HCT116 (cell line): ENCODE measurements around the gene HNF4A. TPM values are rescaled to one million over a fixed set of nuclear protein-coding genes. Genes with fewer than 3 reads are reported as not detected.

ENCODE experiments used
- ATAC-seq: fragments of 200-7000 bp; cut with Tn5 transposase; 2 replicates; pipeline ENCODE4 v1.9.1; 2020; ENCODE audit warnings: mild to moderate bottlenecking, moderate library complexity
- BruUV-seq: library from RNA; stranded (reverse); fragments of 400-500 nt; replicated peaks from 2 replicates; lab custom pipeline; 2021; lab: Mats Ljungman, UMichigan
- CTCF ChIA-PET: fragments of 300-600 bp; sonication (Branson Sonifier 250); formaldehyde crosslinking; loops from one replicate; lab custom pipeline; 2021; ENCODE audit warnings: antibody characterized with exemption; lab: Charles Lee
- POLR2A ChIA-PET: fragments of 300-600, 350-600 bp; sonication (Branson Sonifier 250); formaldehyde crosslinking; loops from one replicate; lab custom pipeline; 2021; ENCODE audit warnings: antibody characterized with exemption; lab: Charles Lee
- RAD21 ChIA-PET, 2 experiments: fragments of 300-600 bp; sonication (Branson Sonifier 250); formaldehyde crosslinking; loops; one replicate each; lab custom pipeline; 2023; ENCODE audit warnings: low total read pairs in 2 of 2; ENCODE audit not compliant: uncharacterized antibody in 2 of 2, unreplicated experiment in 2 of 2, low non-redundant PET in 1 of 2; lab: Charles Lee
- DNase-seq: peaks from one replicate; pipeline ENCODE4 v3.0.0-alpha.2; 2010; ENCODE audit warnings: low read depth, low spot score
- H2AFZ ChIP-seq: fragments of 200-600 bp; shearing (Covaris generic), sonication (generic); 2 replicates; pipeline ENCODE4 v1.6.1; 2017; ENCODE audit warnings: low read depth, mixed run types, mixed read lengths, antibody characterized with exemption, low read length; ENCODE audit not compliant: poor library complexity, severe bottlenecking
- H3K27ac ChIP-seq: 2 replicates; pipeline ENCODE4 v1.5.1; 2012; ENCODE audit warnings: low read depth, low read length
- H3K27me3 ChIP-seq: fragments of 200-600 bp; sonication (generic); 2 replicates; pipeline ENCODE4 v1.6.1; 2016; ENCODE audit warnings: mixed run types, low read length, mixed read lengths; ENCODE audit not compliant: insufficient read depth
- H3K36me3 ChIP-seq, 2 experiments: fragments of 200-500 bp in 1 of 2; fragments of 200-600 bp in 1 of 2; sonication (Bioruptor generic) in 1 of 2; sonication (generic) in 1 of 2; 2 replicates each; pipeline versions ENCODE4 v1.5.1 to v1.6.1; 2014 to 2016; ENCODE audit warnings: low read length in 2 of 2, inconsistent platforms in 1 of 2, mixed read lengths in 1 of 2, mixed run types in 1 of 2; ENCODE audit not compliant: insufficient read depth in 2 of 2, control insufficient read depth in 1 of 2
- H3K4me1 ChIP-seq, 2 experiments: fragments of 200-600 bp in 1 of 2; sonication (generic) in 1 of 2; 2 replicates each; pipeline versions ENCODE4 v1.5.1 to v1.6.1; 2012 to 2017; ENCODE audit warnings: low read length in 2 of 2, inconsistent platforms in 1 of 2, mild to moderate bottlenecking in 1 of 2, mixed read lengths in 1 of 2, mixed run types in 1 of 2, moderate library complexity in 1 of 2; ENCODE audit not compliant: insufficient read depth in 2 of 2, control insufficient read depth in 1 of 2
- H3K4me2 ChIP-seq: fragments of 200-600 bp; sonication (generic); 2 replicates; pipeline ENCODE4 v1.6.1; 2017; ENCODE audit warnings: mixed run types, low read length, mixed read lengths
- H3K4me3 ChIP-seq, 2 experiments: fragments of 200-600 bp in 1 of 2; sonication (generic) in 1 of 2; replicated peaks in 1 of 2; 2 replicates each; pipeline ENCODE4 v1.5.1; 2011 to 2016; ENCODE audit warnings: low read length in 2 of 2, control low read depth in 1 of 2, low read depth in 1 of 2, mild to moderate bottlenecking in 1 of 2, mixed read lengths in 1 of 2, mixed run types in 1 of 2
- H3K79me2 ChIP-seq: fragments of 200-600 bp; sonication (generic); 2 replicates; pipeline ENCODE4 v1.6.1; 2017; ENCODE audit warnings: mild to moderate bottlenecking, mixed run types, low read length, moderate library complexity, mixed read lengths; ENCODE audit not compliant: insufficient read depth
- H3K9ac ChIP-seq: fragments of 200-600 bp; sonication (generic); 2 replicates; pipeline ENCODE4 v1.6.1; 2016; ENCODE audit warnings: low read length, mixed read lengths
- H3K9me2 ChIP-seq: fragments of 200-600 bp; sonication (generic), shearing (Covaris generic); 2 replicates; pipeline ENCODE4 v1.6.1; 2017; ENCODE audit warnings: mixed run types, mild to moderate bottlenecking, moderate library complexity; ENCODE audit not compliant: insufficient read depth
- H3K9me3 ChIP-seq, 2 experiments: fragments of 200-500 bp in 1 of 2; fragments of 200-600 bp in 1 of 2; sonication (Bioruptor generic) in 1 of 2; sonication (generic) in 1 of 2; 2 replicates each; pipeline ENCODE4 v1.6.1; 2014 to 2017; ENCODE audit warnings: low read length in 2 of 2, mixed read lengths in 2 of 2, inconsistent platforms in 1 of 2, low read depth in 1 of 2, mild to moderate bottlenecking in 1 of 2, mixed run types in 1 of 2, moderate library complexity in 1 of 2; ENCODE audit not compliant: control insufficient read depth in 1 of 2, insufficient read depth in 1 of 2
- H4K20me1 ChIP-seq: fragments of 200-600 bp; sonication (generic), shearing (Covaris generic); 2 replicates; pipeline ENCODE4 v1.6.1; 2017; ENCODE audit warnings: mixed run types, mild to moderate bottlenecking, moderate library complexity; ENCODE audit not compliant: insufficient read depth
- CBX3 ChIP-seq: IDR thresholded peaks from 2 replicates; pipeline ENCODE4 v1.6.1; 2012; ENCODE audit warnings: low read depth
- ELF1 ChIP-seq: IDR thresholded peaks from 2 replicates; pipeline ENCODE4 v1.6.1; 2012; ENCODE audit warnings: low read depth, borderline replicate concordance
- EZH2 ChIP-seq: fragments of 200-600 bp; sonication (generic); IDR thresholded peaks from 2 replicates; pipeline ENCODE4 v1.6.1; 2017; ENCODE audit warnings: antibody characterized with exemption, mixed run types
- JUND ChIP-seq: IDR thresholded peaks from 2 replicates; pipeline ENCODE4 v1.6.1; 2012
- MAX ChIP-seq: IDR thresholded peaks from 2 replicates; pipeline ENCODE4 v1.6.1; 2012
- POLR2AphosphoS5 ChIP-seq: IDR thresholded peaks from 2 replicates; pipeline ENCODE4 v1.6.1; 2011; ENCODE audit warnings: mild to moderate bottlenecking, low read depth, low read length, moderate library complexity
- RAD21 ChIP-seq: IDR thresholded peaks from 2 replicates; pipeline ENCODE4 v1.6.1; 2012; ENCODE audit warnings: low read depth, mild to moderate bottlenecking
- ZNF274 ChIP-seq: fragments of 200-500 bp; sonication (Bioruptor generic); IDR thresholded peaks from 2 replicates; pipeline ENCODE4 v1.6.1; 2014; ENCODE audit warnings: mild to moderate bottlenecking, low read depth, low read length, inconsistent platforms
- intact Hi-C: fragments of 100-400 bp; cut with micrococcal nuclease; formaldehyde crosslinking; loops from 2 replicates; pipeline ENCODE4 v1.10.0; 2022
- total RNA-seq: library from RNA; stranded (reverse); gene quantifications from one replicate; pipeline ENCODE4 v1.2.1, GENCODE V29; 2021; ENCODE audit not compliant: unreplicated experiment

The HNF4A gene
- total RNA-seq, 1 experiment from 2014 or later: 7.4 TPM

- RAD21 ChIA-PET: no interaction called here
- no peak overlapping the region for H3K9ac ChIP-seq
- TF ChIP-seq ELF1 (no peak), POLR2AphosphoS5 (no peak), ZNF274 (no peak), EZH2 (no peak), JUND (no peak), MAX (no peak), RAD21 (no peak)
- H3K36me3 ChIP-seq: no peaks in the 10 kb centered on the region
- no peaks in the 10 kb centered on the region for H3K4me1 ChIP-seq
- no peak overlapping the region for H3K27ac ChIP-seq
- ATAC-seq: no peak
- CTCF ChIA-PET: no interaction called here
- intact Hi-C loops: no loop called here
- BruUV-seq: no TSS peak
- DNase-seq: no peak
- POLR2A ChIA-PET: no interaction called here
- H4K20me1 ChIP-seq: no peaks in the 10 kb centered on the region
- H3K4me3 ChIP-seq: no peak overlapping the region
- no peaks in the 10 kb centered on the region for H3K79me2 ChIP-seq
- no peaks in the 10 kb centered on the region for H3K9me3 ChIP-seq
- no peak overlapping the region for H2AFZ ChIP-seq
- H3K9me2 ChIP-seq: no peaks in the 10 kb centered on the region
- no peak overlapping the region for H3K4me2 ChIP-seq
- H3K27me3 ChIP-seq: no peaks in the 10 kb centered on the region
Observed at GRCh38 chr20:44415833-44416715, 60.6 kb downstream of the HNF4A start.

GRCh38 chr20:44418069-44418905 lies 62.8 kb downstream of the HNF4A start:
- BruUV-seq: no TSS peak
- no peak overlapping the region for H3K4me2 ChIP-seq
- no peak for ATAC-seq

More at GRCh38 chr20:44418069-44418905, 62.8 kb downstream of the HNF4A start:
- Histone ChIP-seq H3K9ac (no peak overlapping the region), H2AFZ (no peak overlapping the region), H3K27ac (no peak overlapping the region), H3K27me3 (no peaks in the 10 kb centered on the region), H3K36me3 (no peaks in the 10 kb centered on the region), H3K79me2 (no peaks in the 10 kb centered on the region), H4K20me1 (no peaks in the 10 kb centered on the region), H3K9me3 (no peaks in the 10 kb centered on the region), H3K4me1 (peaks cover 0 to 6% of the 10 kb centered on the region in 2 experiments; a peak in 2 of 4 replicates), H3K9me2 (no peaks in the 10 kb centered on the region), H3K4me3 (no peak overlapping the region)
- ChIA-PET POLR2A (no interaction called here), RAD21 (no interaction called here), CTCF (interaction anchor here (1.6 kb wide), 1 partner anchor 31 kb away, joined by 3 read pairs; no protein-coding TSS in a partner anchor)
- TF ChIP-seq ZNF274 (no peak), CBX3 (no peak)
- DNase-seq: no peak
- intact Hi-C loops: no loop called here
